ENCODE data around the gene RALGAPA2. TPM values are rescaled to one million over a fixed set of nuclear protein-coding genes. Genes with fewer than 3 reads are reported as not detected.

RALGAPA2 gene
- total RNA-seq, 2 donors from 2014 or later = 40.2 to 45.4 TPM

- TF ChIP-seq POLR2A (IDR thresholded peaks at IDR 0.05) = no peak
- no peak for TF ChIP-seq CTCF (IDR thresholded peaks at IDR 0.05)
- Histone ChIP-seq H3K27me3 (no peaks in the 10 kb centered on the region), H3K4me1 (no peaks in the 10 kb centered on the region), H3K4me3 (no peak overlapping the region), H3K27ac (no peak overlapping the region), H3K9me3 (no peaks in the 10 kb centered on the region), H3K36me3 (replicated peaks in 1 of 2; ENCODE audit: insufficient read depth in 1 of 2, low read depth in 2 of 2) (peaks cover 0 to 9% of the 10 kb centered on the region in 2 donors)
- WGBS, 2 donors = 88 to 89% methylated on average over 6 of the region's 6 CpGs
- intact Hi-C loops (cut with DNase I) = no loop called here
- no peak for ATAC-seq
- no peak for DNase-seq
Observed at GRCh38 chr20:20604907-20605306, 107.5 kb downstream of the RALGAPA2 start.

GRCh38 chr20:20604357-20604756 lies 108.1 kb downstream of the RALGAPA2 start:
- no peak for TF ChIP-seq POLR2A (IDR thresholded peaks at IDR 0.05)
- TF ChIP-seq CTCF (IDR thresholded peaks at IDR 0.05) = no peak
- ATAC-seq = no peak
- WGBS, 2 donors = 80% methylated on average over 4 of the region's 4 CpGs
- no peak overlapping the region for H3K27ac ChIP-seq
- H3K4me3 ChIP-seq = no peak overlapping the region
- intact Hi-C loops (cut with DNase I) = no loop called here
- no peaks in the 10 kb centered on the region for H3K27me3 ChIP-seq
- DNase-seq = no peak
- H3K4me1 ChIP-seq = no peaks in the 10 kb centered on the region
- peaks cover 0 to 9% of the 10 kb centered on the region in 2 donors for H3K36me3 ChIP-seq (replicated peaks in 1 of 2; ENCODE audit: insufficient read depth in 1 of 2, low read depth in 2 of 2)
- no peaks in the 10 kb centered on the region for H3K9me3 ChIP-seq

- intact Hi-C loops (cut with DNase I) = no loop called here
- H3K4me1 ChIP-seq = no peaks in the 10 kb centered on the region
Observed at GRCh38 chr20:20603339-20603990, 109.0 kb downstream of the RALGAPA2 start.

GRCh38 chr20:20597966-20598365 lies 114.5 kb downstream of the RALGAPA2 start:
- Histone ChIP-seq H3K36me3 (replicated peaks in 1 of 2; ENCODE audit: insufficient read depth in 1 of 2, low read depth in 2 of 2) (peaks cover 0 to 5% of the 10 kb centered on the region in 2 donors), H3K4me3 (no peak overlapping the region), H3K4me1 (no peaks in the 10 kb centered on the region), H3K27me3 (no peaks in the 10 kb centered on the region), H3K9me3 (no peaks in the 10 kb centered on the region), H3K27ac (no peak overlapping the region)
- TF ChIP-seq POLR2A (IDR thresholded peaks at IDR 0.05) (no peak), CTCF (IDR thresholded peaks at IDR 0.05) (no peak)
- WGBS, 2 donors = 56 to 61% methylated on average over 2 of the region's 2 CpGs
- DNase-seq (no peak), ATAC-seq (no peak)
- intact Hi-C loops (cut with DNase I) = no loop called here

More at GRCh38 chr20:20603339-20603990, 109.0 kb downstream of the RALGAPA2 start:
- Histone ChIP-seq H3K9me3 (no peaks in the 10 kb centered on the region), H3K27me3 (no peaks in the 10 kb centered on the region), H3K36me3 (replicated peaks in 1 of 2; ENCODE audit: insufficient read depth in 1 of 2, low read depth in 2 of 2) (peaks cover 0 to 9% of the 10 kb centered on the region in 2 donors), H3K4me3 (no peak overlapping the region), H3K27ac (no peak overlapping the region)
- 81 to 87% methylated on average over 5 of the region's 5 CpGs for WGBS, 2 donors
- no peak for TF ChIP-seq CTCF (IDR thresholded peaks at IDR 0.05)
- no peak for TF ChIP-seq POLR2A (IDR thresholded peaks at IDR 0.05)
- DNase-seq (no peak), ATAC-seq (no peak)

- no peak for ATAC-seq
- H3K27ac ChIP-seq = no peak overlapping the region
- H3K27me3 ChIP-seq = no peaks in the 10 kb centered on the region
- no peaks in the 10 kb centered on the region for H3K9me3 ChIP-seq
- peaks cover 0 to 7% of the 10 kb centered on the region in 2 donors for H3K36me3 ChIP-seq (replicated peaks in 1 of 2; ENCODE audit: insufficient read depth in 1 of 2, low read depth in 2 of 2)
- no peak overlapping the region for H3K4me3 ChIP-seq
- intact Hi-C loops (cut with DNase I) = no loop called here
- no peak for DNase-seq
- no peaks in the 10 kb centered on the region for H3K4me1 ChIP-seq
- no peak for TF ChIP-seq POLR2A (IDR thresholded peaks at IDR 0.05)
- peak in 2 of 7 experiments; percentile 19 to 32 for TF ChIP-seq CTCF (IDR thresholded peaks at IDR 0.05)
- WGBS, 2 donors = 40 to 54% methylated on average over 1 of the region's 1 CpG
Observed at GRCh38 chr20:20594171-20594530, 118.3 kb downstream of the RALGAPA2 start.

Measured in body of pancreas (tissue), 4 donors.